Keratinocyte (primary cell): ENCODE results near the gene TSPYL1. TPM values are rescaled to one million over a fixed set of nuclear protein-coding genes. Genes with fewer than 3 reads are reported as not detected.

Source experiments
- DNase-seq: peaks from one replicate; pipeline ENCODE4 v3.0.0-alpha.2; 2011; ENCODE audit warnings: low read depth, missing footprints, low spot score
- FAIRE-seq: peaks from 2 replicates; lab custom pipeline; 2011; peaks lifted over from hg19 to GRCh38; lab: Jason Lieb, UNC
- H2AFZ ChIP-seq: 2 replicates; pipeline ENCODE4 v1.6.0; 2012; ENCODE audit warnings: low read length, control low read depth, inconsistent platforms; ENCODE audit not compliant: control insufficient read depth
- H3K27ac ChIP-seq: 2 replicates; pipeline ENCODE4 v1.5.1; 2011; ENCODE audit warnings: low read length; ENCODE audit not compliant: control insufficient read depth, insufficient read depth
- H3K27me3 ChIP-seq: 3 replicates; pipeline ENCODE4 v1.6.0; 2011; ENCODE audit warnings: low read length; ENCODE audit not compliant: control insufficient read depth, insufficient read depth; ENCODE audit errors: extremely low read depth
- H3K36me3 ChIP-seq, 2 experiments: 2 replicates in 1 of 2; 3 replicates in 1 of 2; pipeline ENCODE4 v1.5.1; 2011; ENCODE audit warnings: low read length in 2 of 2, mild to moderate bottlenecking in 1 of 2; ENCODE audit not compliant: control insufficient read depth in 2 of 2, insufficient read depth in 2 of 2; ENCODE audit errors: extremely low read depth in 1 of 2
- H3K4me1 ChIP-seq: 3 replicates; pipeline ENCODE4 v1.5.1; 2011; ENCODE audit warnings: low read length; ENCODE audit not compliant: control insufficient read depth, insufficient read depth; ENCODE audit errors: extremely low read depth
- H3K4me2 ChIP-seq: 3 replicates; pipeline ENCODE4 v1.6.0; 2011; ENCODE audit warnings: low read depth, low read length; ENCODE audit not compliant: control insufficient read depth, insufficient read depth; ENCODE audit errors: extremely low read depth
- H3K4me3 ChIP-seq, 3 experiments: fragments of 200-600 bp in 1 of 3; sonication (generic) in 1 of 3; 2 replicates in 2 of 3; 3 replicates in 1 of 3; pipeline ENCODE4 v1.5.1; 2011 to 2016; ENCODE audit warnings: low read length in 3 of 3, mild to moderate bottlenecking in 3 of 3, control low read depth in 2 of 3, inconsistent platforms in 1 of 3, low read depth in 1 of 3, mixed read lengths in 1 of 3, mixed run types in 1 of 3, moderate library complexity in 1 of 3; ENCODE audit not compliant: control insufficient read depth in 2 of 3, insufficient read depth in 2 of 3; ENCODE audit errors: extremely low read depth in 1 of 3
- H3K79me2 ChIP-seq: 2 replicates; pipeline ENCODE4 v1.6.0; 2012; ENCODE audit warnings: low read length; ENCODE audit not compliant: control insufficient read depth, insufficient read depth
- H3K9ac ChIP-seq: 3 replicates; pipeline ENCODE4 v1.6.0; 2011; ENCODE audit warnings: low read length; ENCODE audit not compliant: control insufficient read depth, insufficient read depth; ENCODE audit errors: extremely low read depth
- H3K9me1 ChIP-seq: 3 replicates; pipeline ENCODE4 v1.6.0; 2011; ENCODE audit warnings: low read length; ENCODE audit not compliant: control insufficient read depth, insufficient read depth; ENCODE audit errors: extremely low read depth
- H3K9me3 ChIP-seq: 2 replicates; pipeline ENCODE4 v1.5.1; 2012; ENCODE audit warnings: low read depth, low read length; ENCODE audit not compliant: control insufficient read depth
- H4K20me1 ChIP-seq: 3 replicates; pipeline ENCODE4 v1.6.0; 2011; ENCODE audit warnings: low read length; ENCODE audit not compliant: control insufficient read depth, insufficient read depth; ENCODE audit errors: extremely low read depth
- EZH2 ChIP-seq: IDR thresholded peaks from one replicate; pipeline ENCODE4 v1.6.1; 2012; ENCODE audit warnings: inconsistent platforms, mild to moderate bottlenecking, low read length, moderate library complexity
- dilution Hi-C: fragments of 300-500 bp; cut with MboI; formaldehyde crosslinking; loops from one replicate; pipeline ENCODE4 v1.7.0; 2020; ENCODE audit warnings: low sequenced_read_pairs; ENCODE audit not compliant: extremely low pct_ligation_motif_present
- polyA plus RNA-seq, 5 experiments: library from polyadenylated mRNA; depleted of rRNA in 3 of 5; stranded (reverse) in 3 of 5; stranded (forward) in 1 of 5; unstranded in 1 of 5; fragments of >200 nt; gene quantifications; 1 replicate in 1 of 5; 2 replicates in 3 of 5; 3 replicates in 1 of 5; pipeline versions ENCODE4 v1.2.1 to v1.2.3, GENCODE V29; 2011 to 2012; ENCODE audit warnings: missing spikeins in 2 of 5, low read depth in 1 of 5, low replicate concordance in 1 of 5
- TF ChIP-seq, protein P1 (sequence below), 3 experiments: IDR thresholded peaks in 1 of 3; conservative IDR thresholded peaks in 1 of 3; optimal IDR thresholded peaks in 1 of 3; 2 replicates in 2 of 3; 3 replicates in 1 of 3; pipeline versions ENCODE3 to v1.5.1; 2011; ENCODE audit warnings: low read length in 3 of 3, mild to moderate bottlenecking in 3 of 3, moderate library complexity in 2 of 3, control low read depth in 1 of 3, inconsistent platforms in 1 of 3; ENCODE audit not compliant: insufficient read depth in 2 of 3; ENCODE audit errors: extremely low read depth in 1 of 3

TSPYL1 gene
- polyA plus RNA-seq, 1 donor (not counting 4 experiments of a cell fraction or from before 2014, with no cell fraction given): 75.6 TPM

DNA sequence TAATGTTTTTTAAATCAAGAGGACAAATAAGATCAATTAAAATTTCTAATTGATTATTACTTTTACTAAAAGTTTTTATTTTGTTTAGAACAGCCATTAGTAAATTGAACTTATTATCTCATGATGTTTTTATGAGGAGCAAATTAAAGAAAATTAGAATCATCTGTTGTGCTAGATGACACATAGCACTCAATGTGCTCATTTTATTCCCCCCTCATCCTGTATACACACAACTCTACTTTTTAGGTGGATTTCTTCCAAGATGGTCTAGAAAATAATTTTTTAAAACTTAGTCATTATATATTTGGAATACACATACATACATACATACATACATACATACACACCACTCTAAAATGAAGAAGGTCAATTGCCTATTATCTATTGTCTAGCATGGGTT is 29.3 kb upstream of the TSPYL1 start:
- no peak overlapping the region for H3K9ac ChIP-seq
- no peak for FAIRE-seq
- no peaks in the 10 kb centered on the region for H4K20me1 ChIP-seq
- no peak for TF ChIP-seq EZH2
- TF ChIP-seq, protein P1, sequence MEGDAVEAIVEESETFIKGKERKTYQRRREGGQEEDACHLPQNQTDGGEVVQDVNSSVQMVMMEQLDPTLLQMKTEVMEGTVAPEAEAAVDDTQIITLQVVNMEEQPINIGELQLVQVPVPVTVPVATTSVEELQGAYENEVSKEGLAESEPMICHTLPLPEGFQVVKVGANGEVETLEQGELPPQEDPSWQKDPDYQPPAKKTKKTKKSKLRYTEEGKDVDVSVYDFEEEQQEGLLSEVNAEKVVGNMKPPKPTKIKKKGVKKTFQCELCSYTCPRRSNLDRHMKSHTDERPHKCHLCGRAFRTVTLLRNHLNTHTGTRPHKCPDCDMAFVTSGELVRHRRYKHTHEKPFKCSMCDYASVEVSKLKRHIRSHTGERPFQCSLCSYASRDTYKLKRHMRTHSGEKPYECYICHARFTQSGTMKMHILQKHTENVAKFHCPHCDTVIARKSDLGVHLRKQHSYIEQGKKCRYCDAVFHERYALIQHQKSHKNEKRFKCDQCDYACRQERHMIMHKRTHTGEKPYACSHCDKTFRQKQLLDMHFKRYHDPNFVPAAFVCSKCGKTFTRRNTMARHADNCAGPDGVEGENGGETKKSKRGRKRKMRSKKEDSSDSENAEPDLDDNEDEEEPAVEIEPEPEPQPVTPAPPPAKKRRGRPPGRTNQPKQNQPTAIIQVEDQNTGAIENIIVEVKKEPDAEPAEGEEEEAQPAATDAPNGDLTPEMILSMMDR (optimal IDR thresholded peaks at IDR 0.05 in 1 of 3, IDR thresholded peaks at IDR 0.05 in 1 of 3, conservative IDR thresholded peaks at IDR 0.05 in 1 of 3; ENCODE audit: extremely low read depth in 1 of 3, insufficient read depth in 2 of 3, low read length in 3 of 3): no peak
- H3K4me1 ChIP-seq: no peaks in the 10 kb centered on the region
- DNase-seq: no peak
- H3K9me3 ChIP-seq: no peaks in the 10 kb centered on the region
- H3K79me2 ChIP-seq: no peaks in the 10 kb centered on the region
- no peak overlapping the region for H3K27ac ChIP-seq
- H2AFZ ChIP-seq: no peak overlapping the region
- no peak overlapping the region for H3K4me3 ChIP-seq
- no peaks in the 10 kb centered on the region for H3K27me3 ChIP-seq
- H3K9me1 ChIP-seq: no peaks in the 10 kb centered on the region
- dilution Hi-C loops: no loop called here
- no peak overlapping the region for H3K4me2 ChIP-seq
- H3K36me3 ChIP-seq: no peaks in the 10 kb centered on the region

DNA sequence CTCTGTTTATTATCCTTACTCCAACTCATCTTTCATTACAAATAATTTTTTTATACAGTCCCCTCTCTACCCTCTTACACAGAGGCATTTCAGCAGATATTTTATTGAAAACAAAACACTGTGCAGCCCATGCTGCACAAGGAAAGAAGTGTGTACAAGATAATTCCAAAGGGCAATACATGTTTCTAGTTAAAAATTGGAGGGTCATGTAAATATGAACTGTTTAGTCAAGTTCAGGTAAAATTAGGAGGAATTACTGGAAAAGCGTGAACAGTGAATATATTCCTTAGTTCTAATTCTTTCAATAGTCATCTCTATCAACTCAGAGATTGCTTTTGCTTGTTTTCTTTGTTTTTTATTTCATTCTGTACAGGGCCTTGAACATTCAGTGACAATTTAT is 27.9 kb upstream of the TSPYL1 start:
- TF ChIP-seq EZH2: no peak
- TF ChIP-seq, protein P1 (optimal IDR thresholded peaks at IDR 0.05 in 1 of 3, IDR thresholded peaks at IDR 0.05 in 1 of 3, conservative IDR thresholded peaks at IDR 0.05 in 1 of 3; ENCODE audit: extremely low read depth in 1 of 3, insufficient read depth in 2 of 3, low read length in 3 of 3): no peak
- H4K20me1 ChIP-seq: no peaks in the 10 kb centered on the region
- H3K9me3 ChIP-seq: no peaks in the 10 kb centered on the region
- no peak overlapping the region for H3K4me2 ChIP-seq
- H3K36me3 ChIP-seq: no peaks in the 10 kb centered on the region
- H2AFZ ChIP-seq: no peak overlapping the region
- H3K27ac ChIP-seq: no peak overlapping the region
- H3K79me2 ChIP-seq: no peaks in the 10 kb centered on the region
- no peaks in the 10 kb centered on the region for H3K27me3 ChIP-seq
- dilution Hi-C loops: no loop called here
- no peak for FAIRE-seq
- H3K4me3 ChIP-seq: no peak overlapping the region
- H3K9me1 ChIP-seq: no peaks in the 10 kb centered on the region
- H3K4me1 ChIP-seq: no peaks in the 10 kb centered on the region
- DNase-seq: no peak
- no peak overlapping the region for H3K9ac ChIP-seq
